ENCODE measurements around the gene SDK1. TPM values are rescaled to one million over a fixed set of nuclear protein-coding genes. Genes with fewer than 3 reads are reported as not detected.

The SDK1 gene
- total RNA-seq, 2 donors from 2014 or later = 19.8 to 32.4 TPM

DNA sequence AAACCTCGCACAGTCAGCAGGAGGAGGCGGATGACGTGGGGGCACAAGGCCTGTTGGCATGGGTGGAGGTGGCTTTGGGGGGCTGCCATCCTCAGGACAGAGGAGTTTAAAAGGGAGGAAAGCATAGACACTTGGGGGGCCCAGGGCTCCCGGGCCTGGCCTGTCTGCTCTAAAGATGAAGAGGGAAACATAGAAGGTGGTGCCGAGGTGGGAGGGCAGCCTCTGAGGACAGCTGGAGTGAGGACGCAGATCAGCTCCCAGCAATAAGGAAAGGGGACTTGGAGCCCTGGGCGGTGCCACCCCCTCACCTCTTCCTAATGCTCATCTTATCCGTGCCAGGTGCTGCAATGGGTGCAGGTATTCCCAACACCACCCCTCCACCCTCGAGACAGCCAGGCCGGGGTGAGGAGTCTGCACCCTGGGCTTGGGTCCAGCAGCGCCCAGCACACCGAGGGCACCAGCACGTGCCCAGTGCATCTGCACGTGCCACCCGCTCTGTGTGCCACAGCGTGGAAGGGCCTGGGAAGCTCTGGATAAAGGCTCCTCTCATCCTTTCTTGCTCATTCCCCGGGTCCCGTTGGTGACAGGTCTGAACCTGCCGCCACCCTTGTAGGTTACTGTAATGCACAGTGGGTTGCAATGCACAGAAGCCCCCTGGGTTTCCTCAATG is 815.0 kb downstream of the SDK1 start:
- no peaks in the 10 kb centered on the region for H3K9me3 ChIP-seq
- no peaks in the 10 kb centered on the region for H3K4me1 ChIP-seq
- H3K36me3 ChIP-seq (replicated peaks in 1 of 2; ENCODE audit: insufficient read depth in 1 of 2, low read depth in 2 of 2) = peaks cover 0 to 3% of the 10 kb centered on the region in 2 donors
- no peak overlapping the region for H3K4me3 ChIP-seq
- no peak overlapping the region for H3K27ac ChIP-seq
- no peak for TF ChIP-seq POLR2A (IDR thresholded peaks at IDR 0.05)
- TF ChIP-seq, protein P1, sequence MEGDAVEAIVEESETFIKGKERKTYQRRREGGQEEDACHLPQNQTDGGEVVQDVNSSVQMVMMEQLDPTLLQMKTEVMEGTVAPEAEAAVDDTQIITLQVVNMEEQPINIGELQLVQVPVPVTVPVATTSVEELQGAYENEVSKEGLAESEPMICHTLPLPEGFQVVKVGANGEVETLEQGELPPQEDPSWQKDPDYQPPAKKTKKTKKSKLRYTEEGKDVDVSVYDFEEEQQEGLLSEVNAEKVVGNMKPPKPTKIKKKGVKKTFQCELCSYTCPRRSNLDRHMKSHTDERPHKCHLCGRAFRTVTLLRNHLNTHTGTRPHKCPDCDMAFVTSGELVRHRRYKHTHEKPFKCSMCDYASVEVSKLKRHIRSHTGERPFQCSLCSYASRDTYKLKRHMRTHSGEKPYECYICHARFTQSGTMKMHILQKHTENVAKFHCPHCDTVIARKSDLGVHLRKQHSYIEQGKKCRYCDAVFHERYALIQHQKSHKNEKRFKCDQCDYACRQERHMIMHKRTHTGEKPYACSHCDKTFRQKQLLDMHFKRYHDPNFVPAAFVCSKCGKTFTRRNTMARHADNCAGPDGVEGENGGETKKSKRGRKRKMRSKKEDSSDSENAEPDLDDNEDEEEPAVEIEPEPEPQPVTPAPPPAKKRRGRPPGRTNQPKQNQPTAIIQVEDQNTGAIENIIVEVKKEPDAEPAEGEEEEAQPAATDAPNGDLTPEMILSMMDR (IDR thresholded peaks at IDR 0.05) = no peak
- no peaks in the 10 kb centered on the region for H3K27me3 ChIP-seq
- intact Hi-C loops (cut with DNase I) = no loop called here
- whole genome bisulfite sequencing, 2 donors = 95% methylated on average over 17 to 19 of the region's 19 CpGs
- ATAC-seq (no peak), DNase-seq (no peak)

DNA sequence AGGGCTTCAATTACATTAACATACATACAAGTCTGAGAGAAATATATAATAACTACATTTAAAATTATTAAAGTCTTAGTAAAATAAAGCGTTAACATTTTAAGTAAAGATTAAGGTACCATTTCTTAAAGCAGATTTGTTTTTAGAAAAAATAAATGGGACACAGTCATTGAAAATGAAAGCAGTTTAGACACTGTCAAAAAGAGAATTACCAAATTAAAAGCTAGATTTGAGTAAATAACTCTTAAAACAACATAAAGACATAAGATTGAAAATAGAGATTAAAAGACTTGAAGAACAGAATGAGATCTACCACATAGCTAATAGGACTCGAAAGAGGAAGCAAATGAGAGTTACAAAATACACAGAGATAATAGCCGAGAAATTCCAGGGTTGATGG is 818.8 kb downstream of the SDK1 start:
- no peaks in the 10 kb centered on the region for H3K27me3 ChIP-seq
- TF ChIP-seq POLR2A (IDR thresholded peaks at IDR 0.05) = no peak
- TF ChIP-seq, protein P1 (IDR thresholded peaks at IDR 0.05) = no peak
- ATAC-seq = no peak
- intact Hi-C loops (cut with DNase I) = no loop called here
- no peak overlapping the region for H3K4me3 ChIP-seq
- no peaks in the 10 kb centered on the region for H3K4me1 ChIP-seq
- no peaks in the 10 kb centered on the region for H3K36me3 ChIP-seq (replicated peaks in 1 of 2; ENCODE audit: insufficient read depth in 1 of 2, low read depth in 2 of 2)
- no peaks in the 10 kb centered on the region for H3K9me3 ChIP-seq
- 96 to 100% methylated on average over 3 of the region's 3 CpGs for WGBS, 2 donors
- H3K27ac ChIP-seq = no peak overlapping the region
- DNase-seq = no peak

DNA sequence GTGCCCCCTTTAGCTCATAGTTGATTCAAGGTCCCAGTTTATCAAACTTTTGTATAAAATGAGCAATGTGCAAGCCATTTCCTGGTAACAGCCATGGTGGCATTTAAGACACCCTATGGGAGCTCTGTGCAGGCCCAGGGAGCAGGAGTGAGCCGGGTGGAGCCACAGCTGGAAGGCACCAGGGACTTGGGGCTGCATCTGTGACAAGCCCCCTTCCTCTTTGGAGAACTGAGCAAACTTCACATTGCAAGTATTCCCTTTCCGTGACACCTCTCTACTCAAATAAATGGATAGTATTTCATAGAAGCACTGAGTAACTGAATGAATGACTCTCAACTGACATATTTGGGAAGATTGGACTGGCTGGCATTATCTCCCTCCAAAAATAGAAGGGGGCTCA is 822.3 kb downstream of the SDK1 start:
- intact Hi-C loops (cut with DNase I) = no loop called here
- WGBS, 2 donors = 87 to 100% methylated on average over 2 of the region's 2 CpGs

DNA sequence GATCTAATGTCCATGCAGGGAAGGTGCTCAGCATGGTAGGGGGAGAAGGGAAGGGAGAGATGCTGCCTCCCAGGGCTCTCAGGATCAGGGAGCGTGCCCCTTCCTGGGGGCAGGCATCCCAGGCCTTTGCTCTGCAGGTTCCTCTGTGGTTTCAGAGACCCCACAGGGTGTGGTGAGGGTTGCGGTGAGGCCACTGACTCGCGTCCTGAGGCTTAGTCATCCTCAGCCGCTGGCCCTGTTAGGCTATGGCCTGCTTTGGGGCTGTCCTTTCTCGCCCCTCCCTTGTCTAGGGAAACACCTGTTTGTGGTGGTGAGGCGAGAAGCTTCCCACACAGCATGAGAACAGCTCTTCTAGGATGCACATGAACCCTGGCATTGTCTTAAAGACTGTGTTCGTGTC is 822.8 kb downstream of the SDK1 start:
- DNase-seq (no peak), ATAC-seq (no peak)
- no peaks in the 10 kb centered on the region for H3K9me3 ChIP-seq
- H3K36me3 ChIP-seq (replicated peaks in 1 of 2; ENCODE audit: insufficient read depth in 1 of 2, low read depth in 2 of 2) = no peaks in the 10 kb centered on the region
- no peaks in the 10 kb centered on the region for H3K4me1 ChIP-seq
- H3K4me3 ChIP-seq = no peak overlapping the region
- TF ChIP-seq POLR2A (IDR thresholded peaks at IDR 0.05) = no peak
- TF ChIP-seq, protein P1 (IDR thresholded peaks at IDR 0.05) = no peak
- H3K27me3 ChIP-seq = no peaks in the 10 kb centered on the region
- H3K27ac ChIP-seq = no peak overlapping the region
- intact Hi-C loops (cut with DNase I) = no loop called here
- WGBS, 2 donors = 85 to 88% methylated on average over 7 to 8 of the region's 8 CpGs

More for the DNA sequence above, 822.3 kb downstream of the SDK1 start:
- no peak overlapping the region for H3K4me3 ChIP-seq
- H3K9me3 ChIP-seq = no peaks in the 10 kb centered on the region
- DNase-seq (no peak), ATAC-seq (no peak)
- no peak for TF ChIP-seq POLR2A (IDR thresholded peaks at IDR 0.05)
- TF ChIP-seq, protein P1 (IDR thresholded peaks at IDR 0.05) = no peak
- H3K27ac ChIP-seq = no peak overlapping the region
- H3K27me3 ChIP-seq = no peaks in the 10 kb centered on the region
- no peaks in the 10 kb centered on the region for H3K4me1 ChIP-seq
- no peaks in the 10 kb centered on the region for H3K36me3 ChIP-seq (replicated peaks in 1 of 2; ENCODE audit: insufficient read depth in 1 of 2, low read depth in 2 of 2)

Measured in body of pancreas (tissue), 4 donors.